A549 (cell line): ENCODE results near the gene PDX1. TPM values are rescaled to one million over a fixed set of nuclear protein-coding genes. Genes with fewer than 3 reads are reported as not detected.

ENCODE experiments used
- ATAC-seq, 2 experiments: fragments of 200-7000 bp in 1 of 2; fragments of >200 bp in 1 of 2; cut with Nextera tagmentation in 1 of 2; cut with Tn5 transposase in 1 of 2; 3 replicates each; pipeline versions ENCODE4 v1.8.0 to v1.9.1; 2018 to 2020; ENCODE audit warnings: mild to moderate bottlenecking in 1 of 2, moderate library complexity in 1 of 2
- CTCF ChIA-PET: fragments of 300-600 bp; sonication (Branson Sonifier 250); formaldehyde crosslinking; extraction: SDS; loops from one replicate; lab custom pipeline; 2021; ENCODE audit warnings: antibody characterized with exemption, inconsistent platforms; lab: Yijun Ruan, JAX
- POLR2A ChIA-PET: fragments of 350-600 bp; formaldehyde crosslinking; extraction: SDS; loops from one replicate; lab custom pipeline; 2021; ENCODE audit warnings: antibody characterized with exemption, inconsistent platforms; lab: Yijun Ruan, JAX
- DNase-seq, 2 experiments: peaks; one replicate each; pipeline versions ENCODE4 v3.0.0 to v3.0.0-alpha.2; 2011 to 2016; ENCODE audit warnings: low read depth in 1 of 2, low spot score in 1 of 2
- FAIRE-seq: peaks from 2 replicates; lab custom pipeline; 2011; peaks lifted over from hg19 to GRCh38; lab: Jason Lieb, UNC
- H3K27ac ChIP-seq, 2 experiments: fragments of >200 bp; sonication (Bioruptor Twin); formaldehyde crosslinking; 3 replicates each; pipeline ENCODE4 v1.5.1; 2016 to 2017
- H3K4me1 ChIP-seq: fragments of >200 bp; sonication (Bioruptor Twin); formaldehyde crosslinking; 3 replicates; pipeline ENCODE4 v1.6.1; 2016
- H3K4me2 ChIP-seq: fragments of >200 bp; sonication (Bioruptor Twin); formaldehyde crosslinking; 3 replicates; pipeline ENCODE4 v1.6.1; 2016
- H3K4me3 ChIP-seq: fragments of >200 bp; sonication (Bioruptor Twin); formaldehyde crosslinking; 3 replicates; pipeline ENCODE4 v1.5.1; 2016
- H3K9me3 ChIP-seq: fragments of >200 bp; sonication (Bioruptor Twin); formaldehyde crosslinking; 3 replicates; pipeline ENCODE4 v1.6.1; 2016
- CEBPB ChIP-seq, 2 experiments: fragments of >200 bp in 1 of 2; sonication (Bioruptor Twin) in 1 of 2; formaldehyde crosslinking in 1 of 2; IDR thresholded peaks; 2 replicates each; pipeline ENCODE4 v1.6.1; 2012 to 2016
- CHD2 ChIP-seq: fragments of 150-350 bp; IDR thresholded peaks from 2 replicates; pipeline ENCODE4 v1.6.1; 2014; ENCODE audit warnings: low read length; ENCODE audit not compliant: partially characterized antibody
- CHD4 ChIP-seq: fragments of 200-600 bp; sonication (generic); IDR thresholded peaks from 2 replicates; pipeline ENCODE4 v1.6.1; 2016; ENCODE audit warnings: antibody characterized with exemption, mild to moderate bottlenecking, borderline replicate concordance
- CTCF ChIP-seq: fragments of >200 bp; sonication (Bioruptor Twin); formaldehyde crosslinking; IDR thresholded peaks from 3 replicates; pipeline ENCODE4 v1.5.1; 2016
- EHF ChIP-seq: fragments of 250-450 bp; sonication (Bioruptor Pico); IDR thresholded peaks from 2 replicates; pipeline ENCODE4 v1.5.0; 2020; ENCODE audit warnings: mild to moderate bottlenecking
- ESRRA ChIP-seq: fragments of 150-350 bp; IDR thresholded peaks from 2 replicates; pipeline ENCODE4 v1.6.1; 2014; ENCODE audit warnings: mild to moderate bottlenecking, low read length, borderline replicate concordance
- FOSB ChIP-seq: fragments of 250-450 bp; sonication (Bioruptor Pico); IDR thresholded peaks from 2 replicates; pipeline ENCODE4 v1.5.0; 2020; ENCODE audit warnings: mild to moderate bottlenecking, moderate library complexity
- FOSL2 ChIP-seq, 2 experiments: fragments of 450-650 bp in 1 of 2; fragments of >200 bp in 1 of 2; sonication (Bioruptor Twin) in 1 of 2; formaldehyde crosslinking; IDR thresholded peaks; 2 replicates each; pipeline versions ENCODE4 v1.5.0 to v1.6.1; 2016 to 2020; ENCODE audit warnings: mild to moderate bottlenecking in 1 of 2, moderate library complexity in 1 of 2
- GATA3 ChIP-seq: IDR thresholded peaks from 2 replicates; pipeline ENCODE4 v1.6.1; 2012; ENCODE audit warnings: borderline replicate concordance
- HEYL ChIP-seq: fragments of 250-450 bp; sonication (Bioruptor Pico); IDR thresholded peaks from 2 replicates; pipeline ENCODE4 v1.8.0; 2021; ENCODE audit warnings: mild to moderate bottlenecking, moderate library complexity
- HOXB13 ChIP-seq: fragments of 250-450 bp; sonication (Bioruptor Pico); IDR thresholded peaks from 2 replicates; pipeline ENCODE4 v1.5.0; 2020; ENCODE audit warnings: low read depth, mild to moderate bottlenecking, moderate library complexity
- KDM5A ChIP-seq: fragments of 200-600 bp; sonication (generic); IDR thresholded peaks from 2 replicates; pipeline ENCODE4 v1.6.1; 2016; ENCODE audit warnings: antibody characterized with exemption, mild to moderate bottlenecking
- MAFK ChIP-seq: fragments of 450-650 bp; IDR thresholded peaks from 2 replicates; pipeline ENCODE4 v1.6.1; 2014; ENCODE audit not compliant: partially characterized antibody
- MAZ ChIP-seq: fragments of 150-350 bp; IDR thresholded peaks from 2 replicates; pipeline ENCODE4 v1.6.1; 2014; ENCODE audit warnings: antibody characterized with exemption, low read depth, low read length, borderline replicate concordance
- MYC ChIP-seq: IDR thresholded peaks from 2 replicates; pipeline ENCODE4 v1.6.1; 2012; ENCODE audit warnings: mild to moderate bottlenecking, inconsistent platforms, low read length, improper control_type of control experiment, borderline replicate concordance
- PBX3 ChIP-seq: IDR thresholded peaks from 2 replicates; pipeline ENCODE4 v1.6.1; 2012
- PHF8 ChIP-seq: fragments of 200-600 bp; sonication (generic); IDR thresholded peaks from 2 replicates; pipeline ENCODE4 v1.6.1; 2016; ENCODE audit warnings: low read depth, mild to moderate bottlenecking, antibody characterized with exemption, moderate library complexity, borderline replicate concordance
- POLR2A ChIP-seq: IDR thresholded peaks from 2 replicates; pipeline ENCODE4 v1.6.1; 2012; ENCODE audit warnings: mild to moderate bottlenecking, low read length
- RCOR1 ChIP-seq: fragments of 150-350 bp; IDR thresholded peaks from 2 replicates; pipeline ENCODE4 v1.6.1; 2014; ENCODE audit warnings: antibody characterized with exemption, low read length, low read depth
- RFX5 ChIP-seq: fragments of 450-650 bp; IDR thresholded peaks from 2 replicates; pipeline ENCODE4 v1.7.1; 2014; ENCODE audit warnings: antibody characterized with exemption, mild to moderate bottlenecking, moderate library complexity
- SMC3 ChIP-seq: fragments of >200 bp; sonication (Bioruptor Twin); formaldehyde crosslinking; IDR thresholded peaks from 3 replicates; pipeline ENCODE4 v1.6.1; 2018; ENCODE audit warnings: inconsistent platforms
- SREBF2 ChIP-seq: fragments of 450-650 bp; IDR thresholded peaks from 2 replicates; pipeline ENCODE4 v1.6.1; 2014; ENCODE audit warnings: mild to moderate bottlenecking, moderate library complexity
- TFCP2L1 ChIP-seq: fragments of 250-450 bp; sonication (Bioruptor Pico); IDR thresholded peaks from 2 replicates; pipeline ENCODE4 v1.5.0; 2021; ENCODE audit warnings: mild to moderate bottlenecking
- TP53 ChIP-seq: fragments of 250-450 bp; sonication (Bioruptor Pico); IDR thresholded peaks from 2 replicates; pipeline ENCODE4 v1.5.0; 2021; ENCODE audit warnings: mild to moderate bottlenecking, moderate library complexity
- ZC3H11A ChIP-seq: fragments of 450-650 bp; IDR thresholded peaks from 2 replicates; pipeline ENCODE4 v1.6.1; 2014; ENCODE audit warnings: antibody characterized with exemption, mild to moderate bottlenecking
- ZNF302 ChIP-seq: fragments of 250-450 bp; sonication (Bioruptor Pico); IDR thresholded peaks from 2 replicates; pipeline ENCODE4 v1.9.0; 2021; ENCODE audit warnings: inconsistent platforms, mild to moderate bottlenecking, moderate library complexity
- ZSCAN20 ChIP-seq: fragments of 250-450 bp; sonication (Bioruptor Pico); IDR thresholded peaks from 2 replicates; pipeline ENCODE4 v1.8.0; 2022; ENCODE audit warnings: mild to moderate bottlenecking, moderate library complexity
- WGBS: methylation state at CpG from one replicate; pipeline ENCODE4 v1.1.6; 2017; ENCODE audit errors: missing lambda C conversion rate; 5-methylcytosine and 5-hydroxymethylcytosine counted together
- polyA plus RNA-seq, 4 experiments: library from polyadenylated mRNA; depleted of rRNA in 3 of 4; stranded (reverse); fragments of >200 nt; fragmentation: RNase III in 1 of 4; extraction: RNeasy Plus Mini Kit Qiagen cat#74134 plus additional on column Dnase treatment in 1 of 4; gene quantifications; 2 replicates in 3 of 4; 3 replicates in 1 of 4; pipeline ENCODE4 v1.2.3, GENCODE V29; 2011 to 2017
- TF ChIP-seq, protein P1 (sequence below): fragments of 250-450 bp; sonication (Bioruptor Pico); IDR thresholded peaks from 2 replicates; pipeline ENCODE4 v1.5.0; 2020; ENCODE audit warnings: low read depth, mild to moderate bottlenecking, moderate library complexity
- TF ChIP-seq, protein P2 (sequence below): IDR thresholded peaks from 2 replicates; pipeline ENCODE4 v1.6.1; 2012
- TF ChIP-seq, protein P3 (sequence below): fragments of 150-350 bp; IDR thresholded peaks from 2 replicates; pipeline ENCODE4 v1.6.1; 2014; ENCODE audit warnings: low read depth, mild to moderate bottlenecking, low read length

PDX1 gene
- polyA plus RNA-seq, 2 of the 4 experiments (the other 2 are of a cell fraction): 0.04 to 0.06 TPM

DNA sequence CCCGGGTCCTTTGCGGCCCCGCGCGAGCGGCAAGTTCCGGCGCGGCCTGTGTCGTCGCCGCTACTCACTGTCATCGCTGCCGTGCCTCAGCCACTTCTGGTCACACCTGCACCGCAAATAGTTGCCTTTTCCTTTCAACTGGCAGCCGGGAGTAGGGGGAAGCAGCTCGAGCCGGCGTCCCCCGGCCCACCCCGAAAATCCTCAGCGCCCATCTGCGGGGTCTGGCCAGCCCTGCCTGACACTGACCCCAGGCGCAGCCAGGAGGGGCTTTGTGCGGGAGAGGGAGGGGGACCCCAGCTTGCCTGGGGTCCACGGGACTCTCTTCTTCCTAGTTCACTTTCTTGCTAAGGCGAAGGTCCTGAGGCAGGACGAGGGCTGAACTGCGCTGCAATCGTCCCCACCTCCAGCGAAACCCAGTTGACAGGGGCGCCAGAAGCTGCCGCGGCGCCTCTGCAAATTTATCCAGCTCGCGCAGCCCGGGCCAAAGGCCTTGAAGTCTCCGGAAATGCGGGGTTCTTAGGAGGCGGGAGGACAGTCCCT lies 1.7 kb downstream of the PDX1 start:
- no peak for ATAC-seq
- Histone ChIP-seq H3K9me3 (no peaks in the 10 kb centered on the region), H3K27ac (no peak overlapping the region), H3K4me2 (no peak overlapping the region), H3K4me1 (no peaks in the 10 kb centered on the region), H3K4me3 (no peak overlapping the region)
- POLR2A ChIA-PET: no interaction called here
- CTCF ChIA-PET: interaction anchor here (1.5 to 1.6 kb wide), 2 partner anchors 91 to 95 kb away, joined by 3 to 4 read pairs; no protein-coding TSS in a partner anchor
- FAIRE-seq: no peak
- TF ChIP-seq CEBPB (IDR thresholded peaks at IDR 0.05) (no peak), PBX3 (no peak), POLR2A (no peak), FOSL2 (IDR thresholded peaks at IDR 0.05) (no peak), FOSL2 (CRISPR knock-in tag; IDR thresholded peaks at IDR 0.05) (no peak), ZSCAN20 (CRISPR knock-in tag) (no peak), MAFK (no peak), ESRRA (no peak), HOXB13 (CRISPR knock-in tag) (no peak), MAZ (no peak), MYC (no peak), CHD4 (no peak), ZC3H11A (no peak), TFCP2L1 (CRISPR knock-in tag) (no peak), EHF (CRISPR knock-in tag) (no peak), GATA3 (no peak)
- TF ChIP-seq, protein P1, sequence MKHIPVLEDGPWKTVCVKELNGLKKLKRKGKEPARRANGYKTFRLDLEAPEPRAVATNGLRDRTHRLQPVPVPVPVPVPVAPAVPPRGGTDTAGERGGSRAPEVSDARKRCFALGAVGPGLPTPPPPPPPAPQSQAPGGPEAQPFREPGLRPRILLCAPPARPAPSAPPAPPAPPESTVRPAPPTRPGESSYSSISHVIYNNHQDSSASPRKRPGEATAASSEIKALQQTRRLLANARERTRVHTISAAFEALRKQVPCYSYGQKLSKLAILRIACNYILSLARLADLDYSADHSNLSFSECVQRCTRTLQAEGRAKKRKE (CRISPR knock-in tag): no peak
- DNase-seq: no peak
- WGBS: 88% methylated on average over 19 of the region's 41 CpGs

DNA sequence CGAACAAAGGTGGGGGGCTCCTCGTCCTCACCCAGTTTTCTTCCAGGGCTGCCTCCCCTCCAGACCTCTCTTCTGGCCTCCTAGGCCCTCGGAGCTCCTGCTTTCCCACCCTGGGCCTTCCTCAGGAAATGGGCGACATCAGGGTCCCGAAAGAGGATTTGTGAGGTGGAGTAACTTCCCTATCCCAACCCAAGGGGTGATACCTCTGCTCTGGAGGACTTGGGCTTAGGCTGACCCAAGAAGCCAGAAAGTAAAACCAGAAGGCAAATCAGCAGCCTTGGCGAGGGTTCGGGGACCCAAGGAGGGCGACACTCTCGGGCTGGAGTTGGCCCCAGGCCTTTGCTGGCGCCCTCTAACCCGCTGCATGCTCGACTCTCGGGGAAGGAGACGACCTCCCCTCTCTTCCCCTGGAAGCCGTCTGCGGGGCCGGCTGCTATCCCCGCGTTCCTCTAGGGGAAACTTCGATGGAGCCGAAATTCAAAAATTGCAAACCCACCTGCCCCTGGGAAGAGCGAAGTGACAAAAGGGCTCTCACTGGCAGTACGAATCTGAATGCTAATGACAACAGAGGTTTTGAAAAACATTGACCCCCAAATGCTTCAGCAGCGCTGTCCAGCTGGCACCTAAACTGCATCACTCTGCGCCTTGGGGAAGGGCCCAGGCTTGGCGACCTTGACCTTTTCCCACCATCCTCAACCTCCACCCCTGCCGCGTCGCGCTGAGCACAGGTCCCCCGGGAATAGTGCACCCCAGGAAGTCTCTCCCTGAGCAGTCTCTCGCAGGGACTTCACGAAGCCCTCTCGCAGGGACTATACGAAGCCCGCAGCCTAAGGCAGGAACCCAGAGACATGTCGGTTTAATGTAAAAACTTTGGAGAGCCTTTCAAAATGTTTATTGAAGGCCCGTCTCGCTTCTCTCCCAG lies 2.4 kb downstream of the PDX1 start:
- ChIA-PET POLR2A (no interaction called here), CTCF (interaction anchor here (1.6 kb wide), 1 partner anchor 92 kb away, joined by 3 read pairs; no protein-coding TSS in a partner anchor)
- 83% methylated on average over 34 of the region's 39 CpGs for WGBS
- no peak overlapping the region for H3K4me3 ChIP-seq
- no peak for DNase-seq
- no peak overlapping the region for H3K4me2 ChIP-seq
- ATAC-seq: no peak
- TF ChIP-seq ZNF302 (no peak), CTCF (no peak), PBX3 (no peak), EHF (CRISPR knock-in tag) (no peak), TP53 (no peak), RFX5 (no peak), SREBF2 (no peak), HEYL (CRISPR knock-in tag) (no peak), RCOR1 (no peak), SMC3 (no peak), GATA3 (no peak), FOSB (no peak), MYC (no peak), PHF8 (no peak), POLR2A (no peak), CHD2 (no peak), KDM5A (no peak), ZC3H11A (no peak)
- TF ChIP-seq, protein P2, sequence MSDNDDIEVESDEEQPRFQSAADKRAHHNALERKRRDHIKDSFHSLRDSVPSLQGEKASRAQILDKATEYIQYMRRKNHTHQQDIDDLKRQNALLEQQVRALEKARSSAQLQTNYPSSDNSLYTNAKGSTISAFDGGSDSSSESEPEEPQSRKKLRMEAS: no peak
- TF ChIP-seq, protein P3, sequence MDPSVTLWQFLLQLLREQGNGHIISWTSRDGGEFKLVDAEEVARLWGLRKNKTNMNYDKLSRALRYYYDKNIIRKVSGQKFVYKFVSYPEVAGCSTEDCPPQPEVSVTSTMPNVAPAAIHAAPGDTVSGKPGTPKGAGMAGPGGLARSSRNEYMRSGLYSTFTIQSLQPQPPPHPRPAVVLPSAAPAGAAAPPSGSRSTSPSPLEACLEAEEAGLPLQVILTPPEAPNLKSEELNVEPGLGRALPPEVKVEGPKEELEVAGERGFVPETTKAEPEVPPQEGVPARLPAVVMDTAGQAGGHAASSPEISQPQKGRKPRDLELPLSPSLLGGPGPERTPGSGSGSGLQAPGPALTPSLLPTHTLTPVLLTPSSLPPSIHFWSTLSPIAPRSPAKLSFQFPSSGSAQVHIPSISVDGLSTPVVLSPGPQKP: no peak
- H3K4me1 ChIP-seq: no peaks in the 10 kb centered on the region
- H3K27ac ChIP-seq: no peak overlapping the region
- no peaks in the 10 kb centered on the region for H3K9me3 ChIP-seq
- no peak for FAIRE-seq
